Loucy (cell line): ENCODE data around the gene MARCHF7.

Experiments
- EZH2phosphoT487 ChIP-seq: fragments of 200-600 bp; IDR thresholded peaks from 2 replicates; pipeline ENCODE4 v1.6.1; 2018; ENCODE audit warnings: antibody characterized with exemption, mild to moderate bottlenecking, moderate library complexity, borderline replicate concordance
- TF ChIP-seq, protein P1 (sequence below): fragments of 200-600 bp; sonication (generic); conservative IDR thresholded peaks from 2 replicates; pipeline ENCODE4 v1.5.1; 2014; ENCODE audit warnings: mild to moderate bottlenecking, antibody characterized with exemption, low read length

DNA sequence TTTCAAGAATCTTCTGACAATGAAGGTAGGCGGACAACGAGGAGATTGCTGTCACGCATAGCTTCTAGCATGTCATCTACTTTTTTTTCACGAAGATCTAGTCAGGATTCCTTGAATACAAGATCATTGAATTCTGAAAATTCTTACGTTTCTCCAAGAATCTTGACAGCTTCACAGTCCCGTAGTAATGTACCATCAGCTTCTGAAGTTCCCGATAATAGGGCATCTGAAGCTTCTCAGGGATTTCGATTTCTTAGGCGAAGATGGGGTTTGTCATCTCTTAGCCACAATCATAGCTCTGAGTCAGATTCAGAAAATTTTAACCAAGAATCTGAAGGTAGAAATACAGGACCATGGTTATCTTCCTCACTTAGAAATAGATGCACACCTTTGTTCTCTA, 35.8 kb downstream of the MARCHF7 start:
- TF ChIP-seq, protein P1, sequence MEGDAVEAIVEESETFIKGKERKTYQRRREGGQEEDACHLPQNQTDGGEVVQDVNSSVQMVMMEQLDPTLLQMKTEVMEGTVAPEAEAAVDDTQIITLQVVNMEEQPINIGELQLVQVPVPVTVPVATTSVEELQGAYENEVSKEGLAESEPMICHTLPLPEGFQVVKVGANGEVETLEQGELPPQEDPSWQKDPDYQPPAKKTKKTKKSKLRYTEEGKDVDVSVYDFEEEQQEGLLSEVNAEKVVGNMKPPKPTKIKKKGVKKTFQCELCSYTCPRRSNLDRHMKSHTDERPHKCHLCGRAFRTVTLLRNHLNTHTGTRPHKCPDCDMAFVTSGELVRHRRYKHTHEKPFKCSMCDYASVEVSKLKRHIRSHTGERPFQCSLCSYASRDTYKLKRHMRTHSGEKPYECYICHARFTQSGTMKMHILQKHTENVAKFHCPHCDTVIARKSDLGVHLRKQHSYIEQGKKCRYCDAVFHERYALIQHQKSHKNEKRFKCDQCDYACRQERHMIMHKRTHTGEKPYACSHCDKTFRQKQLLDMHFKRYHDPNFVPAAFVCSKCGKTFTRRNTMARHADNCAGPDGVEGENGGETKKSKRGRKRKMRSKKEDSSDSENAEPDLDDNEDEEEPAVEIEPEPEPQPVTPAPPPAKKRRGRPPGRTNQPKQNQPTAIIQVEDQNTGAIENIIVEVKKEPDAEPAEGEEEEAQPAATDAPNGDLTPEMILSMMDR = no peak
- no peak for TF ChIP-seq EZH2phosphoT487
